ENCODE results near the gene FBRSL1.
"Not testable (repeated sequence)": the region's sequence is repeated elsewhere in the genome, so short reads cannot be mapped to it uniquely, and the experiment has no call there.

Gene FBRSL1

DNA sequence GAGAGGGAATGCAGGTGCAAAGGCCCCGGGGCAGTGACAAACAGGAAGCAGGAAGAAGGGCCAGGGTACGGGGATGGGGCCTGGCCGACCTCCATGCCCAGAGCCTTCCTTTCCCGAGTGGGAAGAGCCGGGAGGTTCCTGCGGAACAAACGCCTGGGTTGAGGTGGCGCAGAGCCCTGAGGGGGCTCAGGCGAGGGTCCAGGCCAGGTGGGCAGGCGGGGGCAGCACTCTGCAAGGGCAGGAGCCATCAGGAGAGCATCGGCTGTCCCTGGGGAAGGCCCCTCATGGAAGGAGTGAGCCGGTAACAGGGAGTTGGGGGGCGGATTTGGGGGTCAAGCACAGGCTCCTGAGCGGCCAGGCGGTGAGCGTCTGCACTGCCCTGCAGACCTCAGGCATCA, 18.1 kb upstream of the FBRSL1 start:
- TF ChIP-seq PPARA (CRISPR knock-in tag; IDR thresholded peaks at IDR 0.05; ENCODE audit: borderline replicate concordance) (no peak), ZNF8 (CRISPR knock-in tag; IDR thresholded peaks at IDR 0.05) (no peak), ISL1 (CRISPR knock-in tag; IDR thresholded peaks at IDR 0.05) (no peak), BACH2 (CRISPR knock-in tag; IDR thresholded peaks at IDR 0.05; ENCODE audit: borderline replicate concordance) (no peak), ARNTL (CRISPR knock-in tag; IDR thresholded peaks at IDR 0.05; ENCODE audit: borderline replicate concordance, low read depth) (no peak), ZC3H10 (CRISPR knock-in tag; IDR thresholded peaks at IDR 0.05) (no peak), RARB (CRISPR knock-in tag; IDR thresholded peaks at IDR 0.05) (no peak), ZNF70 (CRISPR knock-in tag; IDR thresholded peaks at IDR 0.05) (no peak), CSDC2 (CRISPR knock-in tag; IDR thresholded peaks at IDR 0.05) (no peak), TCF4 (CRISPR knock-in tag; IDR thresholded peaks at IDR 0.05; ENCODE audit: borderline replicate concordance) (no peak), ZNF565 (CRISPR knock-in tag; conservative IDR thresholded peaks at IDR 0.05; ENCODE audit: low read depth) (no peak), ESRRG (CRISPR knock-in tag; IDR thresholded peaks at IDR 0.05) (no peak), OSR1 (CRISPR knock-in tag; IDR thresholded peaks at IDR 0.05) (no peak), GLIS3 (CRISPR knock-in tag; IDR thresholded peaks at IDR 0.05) (no peak), TOX (CRISPR knock-in tag; IDR thresholded peaks at IDR 0.05; ENCODE audit: borderline replicate concordance) (no peak), ZFP3 (CRISPR knock-in tag; IDR thresholded peaks at IDR 0.05) (no peak)
- TF ChIP-seq, protein P1, sequence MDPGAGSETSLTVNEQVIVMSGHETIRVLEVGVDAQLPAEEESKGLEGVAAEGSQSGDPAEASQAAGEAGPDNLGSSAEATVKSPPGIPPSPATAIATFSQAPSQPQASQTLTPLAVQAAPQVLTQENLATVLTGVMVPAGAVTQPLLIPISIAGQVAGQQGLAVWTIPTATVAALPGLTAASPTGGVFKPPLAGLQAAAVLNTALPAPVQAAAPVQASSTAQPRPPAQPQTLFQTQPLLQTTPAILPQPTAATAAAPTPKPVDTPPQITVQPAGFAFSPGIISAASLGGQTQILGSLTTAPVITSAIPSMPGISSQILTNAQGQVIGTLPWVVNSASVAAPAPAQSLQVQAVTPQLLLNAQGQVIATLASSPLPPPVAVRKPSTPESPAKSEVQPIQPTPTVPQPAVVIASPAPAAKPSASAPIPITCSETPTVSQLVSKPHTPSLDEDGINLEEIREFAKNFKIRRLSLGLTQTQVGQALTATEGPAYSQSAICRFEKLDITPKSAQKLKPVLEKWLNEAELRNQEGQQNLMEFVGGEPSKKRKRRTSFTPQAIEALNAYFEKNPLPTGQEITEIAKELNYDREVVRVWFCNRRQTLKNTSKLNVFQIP (CRISPR knock-in tag; IDR thresholded peaks at IDR 0.05; ENCODE audit: borderline replicate concordance, low read depth), result no peak
- TF ChIP-seq, protein P2, sequence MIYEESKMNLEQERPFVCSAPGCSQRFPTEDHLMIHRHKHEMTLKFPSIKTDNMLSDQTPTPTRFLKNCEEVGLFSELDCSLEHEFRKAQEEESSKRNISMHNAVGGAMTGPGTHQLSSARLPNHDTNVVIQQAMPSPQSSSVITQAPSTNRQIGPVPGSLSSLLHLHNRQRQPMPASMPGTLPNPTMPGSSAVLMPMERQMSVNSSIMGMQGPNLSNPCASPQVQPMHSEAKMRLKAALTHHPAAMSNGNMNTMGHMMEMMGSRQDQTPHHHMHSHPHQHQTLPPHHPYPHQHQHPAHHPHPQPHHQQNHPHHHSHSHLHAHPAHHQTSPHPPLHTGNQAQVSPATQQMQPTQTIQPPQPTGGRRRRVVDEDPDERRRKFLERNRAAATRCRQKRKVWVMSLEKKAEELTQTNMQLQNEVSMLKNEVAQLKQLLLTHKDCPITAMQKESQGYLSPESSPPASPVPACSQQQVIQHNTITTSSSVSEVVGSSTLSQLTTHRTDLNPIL (CRISPR knock-in tag; IDR thresholded peaks at IDR 0.05; ENCODE audit: low read depth), result no peak
- TF ChIP-seq, protein P3, sequence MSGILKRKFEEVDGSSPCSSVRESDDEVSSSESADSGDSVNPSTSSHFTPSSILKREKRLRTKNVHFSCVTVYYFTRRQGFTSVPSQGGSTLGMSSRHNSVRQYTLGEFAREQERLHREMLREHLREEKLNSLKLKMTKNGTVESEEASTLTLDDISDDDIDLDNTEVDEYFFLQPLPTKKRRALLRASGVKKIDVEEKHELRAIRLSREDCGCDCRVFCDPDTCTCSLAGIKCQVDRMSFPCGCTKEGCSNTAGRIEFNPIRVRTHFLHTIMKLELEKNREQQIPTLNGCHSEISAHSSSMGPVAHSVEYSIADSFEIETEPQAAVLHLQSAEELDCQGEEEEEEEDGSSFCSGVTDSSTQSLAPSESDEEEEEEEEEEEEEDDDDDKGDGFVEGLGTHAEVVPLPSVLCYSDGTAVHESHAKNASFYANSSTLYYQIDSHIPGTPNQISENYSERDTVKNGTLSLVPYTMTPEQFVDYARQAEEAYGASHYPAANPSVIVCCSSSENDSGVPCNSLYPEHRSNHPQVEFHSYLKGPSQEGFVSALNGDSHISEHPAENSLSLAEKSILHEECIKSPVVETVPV (CRISPR knock-in tag; IDR thresholded peaks at IDR 0.05), result no peak
- TF ChIP-seq, protein P4, sequence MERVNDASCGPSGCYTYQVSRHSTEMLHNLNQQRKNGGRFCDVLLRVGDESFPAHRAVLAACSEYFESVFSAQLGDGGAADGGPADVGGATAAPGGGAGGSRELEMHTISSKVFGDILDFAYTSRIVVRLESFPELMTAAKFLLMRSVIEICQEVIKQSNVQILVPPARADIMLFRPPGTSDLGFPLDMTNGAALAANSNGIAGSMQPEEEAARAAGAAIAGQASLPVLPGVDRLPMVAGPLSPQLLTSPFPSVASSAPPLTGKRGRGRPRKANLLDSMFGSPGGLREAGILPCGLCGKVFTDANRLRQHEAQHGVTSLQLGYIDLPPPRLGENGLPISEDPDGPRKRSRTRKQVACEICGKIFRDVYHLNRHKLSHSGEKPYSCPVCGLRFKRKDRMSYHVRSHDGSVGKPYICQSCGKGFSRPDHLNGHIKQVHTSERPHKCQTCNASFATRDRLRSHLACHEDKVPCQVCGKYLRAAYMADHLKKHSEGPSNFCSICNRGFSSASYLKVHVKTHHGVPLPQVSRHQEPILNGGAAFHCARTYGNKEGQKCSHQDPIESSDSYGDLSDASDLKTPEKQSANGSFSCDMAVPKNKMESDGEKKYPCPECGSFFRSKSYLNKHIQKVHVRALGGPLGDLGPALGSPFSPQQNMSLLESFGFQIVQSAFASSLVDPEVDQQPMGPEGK (CRISPR knock-in tag; IDR thresholded peaks at IDR 0.05; ENCODE audit: borderline replicate concordance), result no peak

DNA sequence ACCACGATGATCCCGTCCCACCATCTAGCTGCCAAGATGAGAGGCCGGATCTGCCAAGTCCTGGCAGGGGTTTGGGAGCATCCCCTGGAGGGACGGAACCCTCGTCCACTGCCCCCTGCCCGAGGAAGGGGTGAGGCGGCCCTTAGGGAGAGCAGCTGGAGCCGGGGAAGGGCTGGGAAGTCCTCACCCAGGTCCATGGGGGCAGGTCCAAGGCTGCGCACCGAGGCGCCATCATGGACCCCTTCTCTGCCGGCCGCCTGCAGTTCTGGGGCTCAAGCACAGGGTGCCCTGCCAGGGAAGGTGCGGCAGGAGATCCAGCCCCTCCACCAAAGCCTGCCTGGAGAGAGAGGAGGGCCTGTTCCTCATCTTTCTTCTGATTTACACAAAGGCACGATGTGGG, 17.6 kb upstream of the FBRSL1 start:
- ATAC-seq, result no peak

More for the DNA sequence above, 18.1 kb upstream of the FBRSL1 start:
- no peak for ATAC-seq

DNA sequence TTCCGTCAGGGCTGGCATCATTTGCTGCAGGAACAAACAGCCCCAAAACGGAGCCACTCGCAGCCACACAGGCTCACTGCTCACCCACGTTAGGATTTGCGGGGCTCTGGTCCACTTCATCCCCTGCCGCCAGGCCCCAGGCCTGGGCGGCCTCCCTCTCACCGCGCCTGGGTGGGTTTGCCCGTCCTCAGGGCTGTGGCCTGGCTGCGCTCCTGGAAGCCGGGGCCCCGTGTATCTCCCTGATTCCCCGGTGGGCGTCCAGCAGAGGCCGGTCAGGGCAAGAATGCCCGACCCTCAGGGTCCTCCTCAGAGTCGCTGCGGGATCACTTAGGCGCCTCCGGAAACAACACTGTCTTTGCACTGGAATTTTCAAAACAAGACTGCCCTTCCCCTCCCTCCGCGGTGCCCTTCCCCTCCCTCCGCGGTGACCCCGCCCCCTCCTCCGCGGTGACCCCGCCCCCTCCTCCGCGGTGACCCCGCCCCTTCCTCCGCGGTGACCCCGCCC, 15.7 kb upstream of the FBRSL1 start:
- peak; percentile 54 for ATAC-seq
- TF ChIP-seq SNAI2 (CRISPR knock-in tag; IDR thresholded peaks at IDR 0.05) (no peak), TOX (CRISPR knock-in tag; IDR thresholded peaks at IDR 0.05; ENCODE audit: borderline replicate concordance) (no peak), RARB (CRISPR knock-in tag; IDR thresholded peaks at IDR 0.05) (no peak)

More for the DNA sequence above, 17.6 kb upstream of the FBRSL1 start:
- TF ChIP-seq, protein P1 (CRISPR knock-in tag; IDR thresholded peaks at IDR 0.05; ENCODE audit: borderline replicate concordance, low read depth), result no peak
- TF ChIP-seq ISL1 (CRISPR knock-in tag; IDR thresholded peaks at IDR 0.05) (no peak), PPARA (CRISPR knock-in tag; IDR thresholded peaks at IDR 0.05; ENCODE audit: borderline replicate concordance) (no peak), SNAI2 (CRISPR knock-in tag; IDR thresholded peaks at IDR 0.05) (no peak)

DNA sequence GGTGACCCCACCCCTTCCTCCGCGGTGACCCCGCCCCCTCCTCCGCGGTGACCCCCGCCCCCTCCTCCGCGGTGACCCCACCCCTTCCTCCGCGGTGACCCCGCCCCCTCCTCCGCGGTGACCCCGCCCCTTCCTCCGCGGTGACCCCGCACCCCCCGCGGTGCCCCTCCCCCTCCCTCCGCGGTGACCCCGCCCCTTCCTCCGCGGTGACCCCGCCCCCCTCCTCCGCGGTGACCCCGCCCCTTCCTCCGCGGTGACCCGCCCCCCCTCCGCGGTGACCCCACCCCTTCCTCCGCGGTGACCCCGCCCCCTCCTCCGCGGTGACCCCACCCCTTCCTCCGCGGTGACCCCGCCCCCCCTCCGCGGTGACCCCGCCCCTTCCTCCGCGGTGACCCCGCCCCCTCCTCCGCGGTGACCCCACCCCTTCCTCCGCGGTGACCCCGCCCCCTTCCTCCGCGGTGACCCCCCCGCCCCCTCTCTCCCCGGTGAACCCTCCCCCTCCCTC, 15.1 kb upstream of the FBRSL1 start:
- not testable (repeated sequence) for ATAC-seq
